Measurements from ENCODE around the gene TRAM2. TPM values are rescaled to one million over a fixed set of nuclear protein-coding genes. Genes with fewer than 3 reads are reported as not detected.

Gene TRAM2
- polyA plus RNA-seq, 1 experiment, result 152 TPM

DNA sequence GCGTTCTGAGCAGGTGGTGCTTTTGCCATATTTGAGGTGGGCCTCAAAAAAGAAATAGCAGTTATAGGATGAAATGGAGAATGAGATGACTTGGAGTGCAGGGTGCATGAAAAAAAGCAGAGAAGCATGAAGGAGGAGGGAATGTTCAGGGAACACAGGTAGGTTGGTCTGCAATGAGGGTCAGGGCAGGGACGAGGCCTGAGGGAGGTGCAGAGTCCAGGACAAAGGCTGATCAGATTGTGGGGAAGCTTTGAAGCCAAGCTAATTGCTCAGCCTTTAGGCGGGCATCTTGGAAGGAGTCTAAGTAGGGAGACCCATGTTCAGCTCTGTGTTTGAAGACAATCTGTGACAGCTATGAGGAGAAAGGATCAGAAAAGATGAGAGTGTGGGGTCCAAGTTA is 12.0 kb downstream of the TRAM2 start:
- ChIA-PET CTCF (no interaction called here), POLR2A (no interaction called here)
- no peak for DNase-seq (ENCODE audit: low read depth, low spot score)
- no peak for TF ChIP-seq CTCF (IDR thresholded peaks at IDR 0.05; ENCODE audit: low read depth, low read length)
- Histone ChIP-seq H3K27ac (ENCODE audit: low read depth, low read length) (no peak overlapping the region), H3K9me3 (ENCODE audit: control insufficient read depth, insufficient read depth, low read length) (no peaks in the 10 kb centered on the region), H3K4me3 (ENCODE audit: low read depth, low read length) (no peak overlapping the region), H3K27me3 (ENCODE audit: control insufficient read depth, insufficient read depth, low read length) (no peaks in the 10 kb centered on the region)

GRCh38 chr6:52562911-52563310 is 13.9 kb downstream of the TRAM2 start:
- no peaks in the 10 kb centered on the region for H3K27me3 ChIP-seq (ENCODE audit: control insufficient read depth, insufficient read depth, low read length)
- no peak overlapping the region for H3K4me3 ChIP-seq (ENCODE audit: low read depth, low read length)
- CTCF ChIA-PET, result interaction anchor here (0.7 to 1.6 kb wide), 2 partner anchors 34 to 160 kb away, joined by 5 to 14 read pairs; no protein-coding TSS in a partner anchor
- DNase-seq (ENCODE audit: low read depth, low spot score), result no peak
- TF ChIP-seq CTCF (IDR thresholded peaks at IDR 0.05; ENCODE audit: low read depth, low read length), result no peak
- POLR2A ChIA-PET, result no interaction called here
- no peak overlapping the region for H3K27ac ChIP-seq (ENCODE audit: low read depth, low read length)
- H3K9me3 ChIP-seq (ENCODE audit: control insufficient read depth, insufficient read depth, low read length), result no peaks in the 10 kb centered on the region

- no peak for DNase-seq (ENCODE audit: low read depth, low spot score)
Measured at GRCh38 chr6:52560462-52560861, 16.4 kb downstream of the TRAM2 start.

GRCh38 chr6:52558266-52559000 is 18.4 kb downstream of the TRAM2 start:
- POLR2A ChIA-PET, result interaction anchor here (0.8 to 1.7 kb wide), 4 partner anchors 8 to 18 kb away, joined by 3 to 9 read pairs (median 6); no protein-coding TSS in a partner anchor
- Histone ChIP-seq H3K9me3 (ENCODE audit: control insufficient read depth, insufficient read depth, low read length) (no peaks in the 10 kb centered on the region; the same call in 1 of the 2 replicates), H3K4me3 (ENCODE audit: low read depth, low read length) (no peak overlapping the region), H3K27me3 (ENCODE audit: control insufficient read depth, insufficient read depth, low read length) (no peaks in the 10 kb centered on the region), H3K27ac (ENCODE audit: low read depth, low read length) (peak overlapping the region; percentile 85)
- no peak for TF ChIP-seq CTCF (IDR thresholded peaks at IDR 0.05; ENCODE audit: low read depth, low read length)
- no peak for DNase-seq (ENCODE audit: low read depth, low spot score)
- CTCF ChIA-PET, result interaction anchor here (0.9 to 1.2 kb wide), 3 partner anchors 14 to 18 kb away, joined by 3 read pairs; no protein-coding TSS in a partner anchor

More at GRCh38 chr6:52560462-52560861, 16.4 kb downstream of the TRAM2 start:
- CTCF ChIA-PET, result interaction anchor here (1.5 kb wide), 1 partner anchor 92 kb away, joined by 4 read pairs; no protein-coding TSS in a partner anchor
- Histone ChIP-seq H3K9me3 (ENCODE audit: control insufficient read depth, insufficient read depth, low read length) (no peaks in the 10 kb centered on the region), H3K27me3 (ENCODE audit: control insufficient read depth, insufficient read depth, low read length) (no peaks in the 10 kb centered on the region), H3K27ac (ENCODE audit: low read depth, low read length) (no peak overlapping the region), H3K4me3 (ENCODE audit: low read depth, low read length) (no peak overlapping the region)
- no peak for TF ChIP-seq CTCF (IDR thresholded peaks at IDR 0.05; ENCODE audit: low read depth, low read length)
- POLR2A ChIA-PET, result interaction anchor here (1.2 kb wide), 1 partner anchor 9 kb away, joined by 4 read pairs; no protein-coding TSS in a partner anchor

All from AG04450 (cell line).